Measurements from ENCODE around the gene GRK5.
"Not testable (repeated sequence)": the region's sequence is repeated elsewhere in the genome, so short reads cannot be mapped to it uniquely, and the experiment has no call there.

Gene GRK5

DNA sequence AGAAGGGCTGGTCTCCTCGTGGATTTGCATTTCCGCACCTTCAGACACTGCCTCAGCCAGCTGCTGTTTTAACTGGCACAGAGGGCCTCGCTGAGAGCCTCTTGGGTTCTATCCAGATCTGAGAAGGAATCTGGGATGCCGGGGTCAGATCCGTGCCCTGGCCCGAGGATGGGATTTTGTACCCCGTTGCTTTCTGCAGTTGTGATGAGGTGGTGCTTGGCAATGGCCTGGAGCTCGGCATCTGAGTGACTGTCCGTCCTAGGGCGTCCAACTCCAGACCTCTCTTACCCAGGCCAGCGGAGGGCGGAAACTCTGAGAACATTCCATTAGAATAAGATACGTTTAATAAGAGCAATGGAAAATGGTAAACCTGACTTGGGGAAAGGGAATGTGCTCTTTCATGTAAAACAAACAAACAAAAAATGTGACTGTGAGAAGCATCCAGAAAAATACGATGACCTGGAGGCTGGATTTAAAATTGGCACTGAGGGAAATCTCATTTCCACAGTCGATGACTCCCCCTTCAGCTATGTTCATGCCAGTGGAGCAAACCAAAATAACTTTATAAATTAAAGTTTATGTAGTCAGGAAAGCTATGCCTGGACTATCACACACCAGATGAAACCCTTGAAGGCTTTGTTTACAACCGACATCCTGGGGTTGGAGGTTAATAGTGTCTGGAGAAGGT, 39.6 kb downstream of the GRK5 start:
- in situ Hi-C loops (cut with HindIII; ENCODE audit: low sequenced_read_pairs), result no loop called here

- in situ Hi-C loops (cut with HindIII; ENCODE audit: low sequenced_read_pairs), result no loop called here
Observed at GRCh38 chr10:119247550-119247894, 40.2 kb downstream of the GRK5 start.

DNA sequence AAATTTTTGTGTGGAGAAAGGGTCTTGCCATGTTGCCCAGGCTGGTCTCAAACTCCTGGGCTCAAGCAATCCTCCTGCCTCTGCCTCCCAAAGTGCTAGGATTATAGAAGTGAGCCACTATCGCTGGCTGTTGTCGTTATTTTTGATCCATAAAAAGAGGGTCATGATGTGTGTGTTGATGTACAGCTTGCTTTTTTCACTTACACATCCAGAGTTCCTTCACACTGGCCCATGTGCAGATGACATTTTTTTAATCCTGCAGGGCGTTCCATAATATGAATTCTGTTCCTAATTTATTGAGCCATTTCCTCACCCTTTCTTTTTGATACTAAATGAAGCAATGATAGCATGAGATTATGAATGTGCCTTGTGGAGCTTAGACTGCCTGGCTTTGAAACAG, 40.8 kb downstream of the GRK5 start:
- in situ Hi-C loops (cut with HindIII; ENCODE audit: low sequenced_read_pairs), result no loop called here

- in situ Hi-C loops (cut with HindIII; ENCODE audit: low sequenced_read_pairs), result no loop called here
Observed at GRCh38 chr10:119248681-119249080, 41.3 kb downstream of the GRK5 start.

DNA sequence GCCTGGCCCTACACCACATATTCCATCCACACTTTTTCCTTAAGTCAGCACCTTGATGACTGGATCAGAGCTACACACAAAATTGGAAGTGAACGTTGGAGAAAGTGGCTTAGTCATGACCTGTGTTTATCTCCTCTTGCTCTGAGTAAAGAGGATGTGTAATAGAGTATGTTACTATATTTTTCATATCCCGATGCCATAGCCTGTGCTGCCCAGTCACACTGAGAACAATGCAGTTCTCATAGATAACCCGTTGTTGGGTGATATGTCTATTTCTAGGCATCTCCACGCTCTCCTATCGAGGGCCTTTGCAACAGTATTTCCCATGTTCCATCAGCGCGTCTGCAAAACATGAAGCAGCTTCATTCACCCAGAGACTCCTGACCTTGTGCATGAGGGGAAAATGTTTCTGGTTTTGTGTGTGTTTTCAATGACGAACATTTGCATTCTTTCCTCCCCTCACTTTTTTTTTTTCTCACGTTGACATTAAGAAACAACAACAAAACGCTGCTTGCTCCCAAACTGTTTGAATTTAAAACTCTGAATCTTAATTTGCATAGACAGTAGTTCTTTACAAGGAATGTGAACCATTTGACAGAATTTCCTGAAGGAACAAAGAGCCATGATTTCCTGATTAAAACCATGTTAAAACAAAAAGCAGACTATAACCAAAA, 43.4 kb downstream of the GRK5 start:
- in situ Hi-C loops (cut with HindIII; ENCODE audit: low sequenced_read_pairs), result no loop called here

- in situ Hi-C loops (cut with HindIII; ENCODE audit: low sequenced_read_pairs), result no loop called here
Observed at GRCh38 chr10:119251315-119251708, 43.9 kb downstream of the GRK5 start.

- in situ Hi-C loops (cut with HindIII; ENCODE audit: low sequenced_read_pairs), result no loop called here
Observed at GRCh38 chr10:119252051-119252465, 44.7 kb downstream of the GRK5 start.

DNA sequence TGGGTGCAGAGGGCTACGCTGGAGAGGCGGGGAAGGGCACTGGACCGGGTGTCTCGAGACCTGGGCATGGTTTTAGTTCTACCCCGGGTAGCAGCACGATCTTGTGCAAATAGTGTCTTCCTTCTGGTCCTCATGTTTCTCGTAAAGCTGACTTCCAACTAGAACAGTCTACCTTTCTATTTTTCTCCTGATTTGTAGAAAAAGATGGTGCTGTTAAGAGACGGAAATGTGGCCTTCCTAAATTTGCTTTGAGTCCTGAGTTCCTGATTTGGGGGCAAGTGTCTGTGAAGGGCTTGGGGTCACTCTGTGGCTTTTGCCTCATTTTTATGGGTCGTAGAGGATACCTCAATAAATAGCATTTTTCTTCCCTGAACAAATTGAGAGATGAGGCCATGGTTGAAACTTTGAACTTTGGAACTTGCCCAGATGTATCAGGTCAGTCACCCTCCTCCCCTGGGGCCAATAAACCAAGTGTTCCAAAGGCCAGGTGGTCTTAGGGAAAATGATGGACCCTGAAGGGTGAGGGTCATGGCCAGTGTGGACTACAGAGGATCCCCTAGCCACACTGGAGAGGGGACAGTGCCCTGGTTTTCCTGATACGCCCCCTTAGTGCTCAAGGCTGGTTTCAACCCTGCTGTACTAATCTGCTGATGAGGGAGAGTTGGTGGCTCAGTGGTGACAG, 45.2 kb downstream of the GRK5 start:
- in situ Hi-C loops (cut with HindIII; ENCODE audit: low sequenced_read_pairs), result no loop called here

DNA sequence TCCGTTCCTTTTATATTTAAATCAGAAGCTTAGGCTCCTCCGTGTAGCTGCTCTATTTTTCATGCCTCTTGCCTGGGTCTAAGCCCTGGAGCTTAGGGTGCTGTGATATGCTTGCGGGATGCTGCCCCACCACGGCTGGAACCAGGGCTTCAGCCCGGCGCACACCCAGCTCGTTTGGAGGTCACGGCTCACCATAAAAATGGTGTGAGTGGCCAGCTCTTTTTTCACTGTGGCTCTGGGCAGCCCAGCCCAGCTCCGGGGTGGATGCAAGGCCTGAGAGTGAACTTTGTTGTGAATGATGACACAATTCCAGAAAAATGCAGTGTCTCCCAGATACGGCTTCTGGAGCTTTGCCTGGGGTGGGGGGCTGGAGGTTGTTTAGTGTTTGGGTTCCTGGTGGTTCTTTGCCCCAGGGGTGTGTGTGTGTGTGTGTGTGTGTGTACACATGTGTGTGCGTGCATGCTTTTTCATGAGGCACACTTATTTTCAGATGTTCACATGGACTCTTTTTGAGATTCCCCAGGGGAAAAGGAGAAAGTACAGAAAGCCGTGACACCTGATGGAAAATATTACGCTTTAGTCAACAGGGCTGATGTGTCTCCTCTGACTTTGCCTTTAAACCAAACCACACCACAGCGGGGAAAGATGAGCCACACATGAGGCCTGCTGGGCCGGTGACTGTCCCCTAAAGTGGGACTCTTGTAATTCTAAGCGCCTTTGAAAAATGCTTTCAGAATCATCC, 46.2 kb downstream of the GRK5 start:
- in situ Hi-C loops (cut with HindIII; ENCODE audit: low sequenced_read_pairs), result no loop called here

- in situ Hi-C loops (cut with HindIII; ENCODE audit: low sequenced_read_pairs), result no loop called here
Observed at GRCh38 chr10:119254335-119254734, 47.0 kb downstream of the GRK5 start.

- in situ Hi-C loops (cut with HindIII; ENCODE audit: low sequenced_read_pairs), result no loop called here
Observed at GRCh38 chr10:119256030-119256429, 48.7 kb downstream of the GRK5 start.

DNA sequence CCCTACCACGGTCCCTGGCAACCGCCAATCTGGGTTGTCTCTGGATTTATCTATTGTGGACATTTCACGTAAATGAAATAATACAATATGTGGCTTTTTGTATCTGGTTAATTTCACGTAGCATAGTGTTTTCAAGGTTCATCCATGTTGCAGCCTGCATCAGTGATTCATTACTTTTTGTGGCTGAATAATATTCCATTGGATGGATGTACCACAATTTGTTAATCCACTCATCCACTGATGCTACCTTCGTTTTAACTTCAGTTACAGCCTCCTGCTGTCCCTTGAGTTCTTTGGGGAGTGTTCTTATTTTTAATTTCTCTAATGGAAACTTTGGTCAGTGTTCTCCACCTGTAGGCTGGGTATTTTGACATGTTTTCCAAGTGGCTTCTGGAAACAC, 49.5 kb downstream of the GRK5 start:
- in situ Hi-C loops (cut with HindIII; ENCODE audit: low sequenced_read_pairs), result no loop called here

DNA sequence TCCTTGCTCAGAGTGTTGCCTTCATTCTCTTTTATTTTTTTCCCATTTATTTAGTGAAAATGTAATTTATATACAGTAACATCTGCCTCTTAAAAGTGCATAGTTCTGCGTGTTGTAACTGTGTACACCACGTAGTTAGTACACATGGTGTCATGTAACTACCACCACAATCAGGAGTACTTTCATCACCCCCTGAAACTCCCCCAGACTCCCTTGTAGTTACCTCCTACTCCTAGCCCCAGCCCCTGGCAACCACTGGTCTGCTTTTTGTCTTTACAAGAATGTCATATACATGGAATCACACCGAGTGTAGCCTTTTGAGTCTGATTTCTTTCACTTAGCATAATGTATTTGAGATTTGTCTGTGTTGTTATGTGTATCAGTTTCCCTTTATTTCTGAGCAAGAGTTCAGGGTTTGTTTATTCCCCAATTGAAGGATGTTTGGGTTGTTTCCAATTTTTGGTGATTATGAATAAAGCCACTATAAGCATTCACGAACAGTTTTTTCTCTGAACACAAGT, 50.6 kb downstream of the GRK5 start:
- in situ Hi-C loops (cut with HindIII; ENCODE audit: low sequenced_read_pairs), result no loop called here

DNA sequence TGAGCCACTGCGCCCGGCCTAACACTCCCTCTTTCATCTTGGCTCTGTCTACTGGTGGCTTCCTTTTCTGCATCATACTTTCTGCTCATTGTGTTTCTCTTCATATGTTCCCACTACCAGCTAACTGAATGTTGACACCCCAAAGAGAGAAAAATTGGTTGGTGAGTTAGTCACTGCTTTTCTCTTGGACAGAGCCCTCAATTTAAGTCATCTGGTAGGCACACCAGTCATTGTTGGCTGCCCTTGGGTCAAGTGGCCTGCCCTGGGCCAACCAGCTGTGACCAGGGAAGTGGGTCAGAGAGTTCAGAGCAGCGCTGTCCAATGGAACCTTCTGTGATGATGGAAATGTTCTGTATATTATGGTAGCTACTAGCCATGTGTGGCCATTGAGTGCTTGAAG, 52.0 kb downstream of the GRK5 start:
- in situ Hi-C loops (cut with HindIII; ENCODE audit: low sequenced_read_pairs), result no loop called here

DNA sequence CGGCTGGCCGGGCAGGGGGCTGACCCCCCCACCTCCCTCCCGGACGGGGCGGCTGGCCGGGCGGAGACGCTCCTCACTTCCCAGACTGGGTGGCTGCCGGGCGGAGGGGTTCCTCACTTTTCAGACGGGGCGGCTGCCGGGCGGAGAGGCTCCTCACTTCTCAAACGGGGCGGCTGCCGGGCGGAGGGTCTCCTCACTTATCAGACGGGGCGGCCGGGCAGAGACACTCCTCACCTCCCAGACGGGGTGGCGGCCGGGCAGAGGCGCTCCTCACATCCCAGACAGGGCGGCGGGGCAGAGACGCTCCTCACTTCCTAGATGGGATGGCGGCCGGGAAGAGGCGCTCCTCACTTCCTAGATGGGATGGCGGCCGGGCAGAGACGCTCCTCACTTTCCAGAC, 53.6 kb downstream of the GRK5 start:
- in situ Hi-C loops (cut with HindIII; ENCODE audit: low sequenced_read_pairs), result not testable (repeated sequence)

DNA sequence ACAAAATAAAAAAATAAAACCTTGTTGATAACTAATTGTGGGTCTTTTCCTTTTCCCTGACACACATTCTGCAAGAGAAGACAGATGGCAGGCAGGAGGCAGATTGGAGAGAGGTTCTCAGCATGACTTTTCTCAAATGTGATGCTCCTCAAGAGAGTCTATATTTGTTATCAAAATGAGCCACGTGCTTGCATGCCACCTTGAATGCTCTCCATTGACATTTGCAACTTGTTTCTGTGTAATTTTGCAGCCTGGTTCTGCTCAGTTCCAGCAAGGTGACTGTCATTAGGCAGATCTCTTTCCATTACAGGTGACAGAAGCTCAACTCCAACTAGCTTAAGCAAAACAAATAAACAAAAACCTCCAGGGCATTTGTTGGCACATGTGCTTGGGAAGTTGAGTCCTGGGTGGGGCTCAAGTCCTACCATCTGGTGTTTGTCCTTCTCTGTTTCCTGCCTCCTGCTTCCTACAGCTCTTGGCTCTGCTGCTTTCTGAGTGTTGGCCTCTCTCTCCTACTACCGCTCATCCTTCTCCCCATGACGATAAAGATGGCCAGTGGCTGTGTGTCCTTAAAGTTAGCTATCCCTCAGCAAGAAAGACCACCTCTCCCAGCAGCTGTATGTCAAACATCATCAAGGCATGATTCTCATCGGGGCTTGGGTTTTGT, 56.7 kb downstream of the GRK5 start:
- in situ Hi-C loops (cut with HindIII; ENCODE audit: low sequenced_read_pairs), result no loop called here

- in situ Hi-C loops (cut with HindIII; ENCODE audit: low sequenced_read_pairs), result no loop called here
Observed at GRCh38 chr10:119265691-119266090, 58.3 kb downstream of the GRK5 start.

- in situ Hi-C loops (cut with HindIII; ENCODE audit: low sequenced_read_pairs), result no loop called here
Observed at GRCh38 chr10:119267384-119267783, 60.0 kb downstream of the GRK5 start.

GRCh38 chr10:119268428-119268827, 61.1 kb downstream of the GRK5 start:
- in situ Hi-C loops (cut with HindIII; ENCODE audit: low sequenced_read_pairs), result no loop called here

- in situ Hi-C loops (cut with HindIII; ENCODE audit: low sequenced_read_pairs), result no loop called here
Observed at GRCh38 chr10:119268871-119269506, 61.6 kb downstream of the GRK5 start.
